Parathyroid adenoma (tissue), 2 donors: ENCODE data around the gene NEGR1.

Experiments used
- H2AFZ ChIP-seq: fragments of 300-600 bp; sonication (generic); one replicate; pipeline ENCODE4 v1.7.0; 2017; ENCODE audit warnings: antibody characterized with exemption, mild to moderate bottlenecking
- H3K27ac ChIP-seq: fragments of 300-600 bp; sonication (generic); one replicate; pipeline ENCODE4 v1.7.0; 2017
- H3K27me3 ChIP-seq: fragments of 300-600 bp; sonication (generic); one replicate; pipeline ENCODE4 v1.7.0; 2017; ENCODE audit warnings: low read length; ENCODE audit not compliant: control insufficient read depth, insufficient read depth
- H3K36me3 ChIP-seq: fragments of 300-600 bp; sonication (generic); one replicate; pipeline ENCODE4 v1.7.0; 2017; ENCODE audit warnings: low read length; ENCODE audit not compliant: control insufficient read depth, insufficient read depth
- H3K4me1 ChIP-seq: fragments of 300-600 bp; sonication (generic); one replicate; pipeline ENCODE4 v1.7.0; 2017; ENCODE audit warnings: control low read depth
- H3K4me2 ChIP-seq: fragments of 300-600 bp; sonication (generic); one replicate; pipeline ENCODE4 v1.7.0; 2017; ENCODE audit warnings: low read length
- H3K4me3 ChIP-seq: fragments of 300-600 bp; sonication (generic); one replicate; pipeline ENCODE4 v1.7.0; 2017; ENCODE audit warnings: low read depth, low read length
- H3K79me2 ChIP-seq: fragments of 300-600 bp; sonication (generic); one replicate; pipeline ENCODE4 v1.7.0; 2017; ENCODE audit warnings: control low read depth
- H3K9ac ChIP-seq: fragments of 300-600 bp; sonication (generic); one replicate; pipeline ENCODE4 v1.7.0; 2017; ENCODE audit warnings: mild to moderate bottlenecking
- H3K9me3 ChIP-seq: fragments of 300-600 bp; sonication (generic); one replicate; pipeline ENCODE4 v1.7.0; 2017; ENCODE audit warnings: low read length; ENCODE audit not compliant: control insufficient read depth
- TF ChIP-seq, protein P1 (sequence below): fragments of 300-600 bp; sonication (generic); IDR thresholded peaks from one replicate; pipeline ENCODE4 v1.7.0; 2017; ENCODE audit warnings: antibody characterized with exemption, mild to moderate bottlenecking
- donor health status: primary hyperparathyroidism.

The NEGR1 gene

DNA sequence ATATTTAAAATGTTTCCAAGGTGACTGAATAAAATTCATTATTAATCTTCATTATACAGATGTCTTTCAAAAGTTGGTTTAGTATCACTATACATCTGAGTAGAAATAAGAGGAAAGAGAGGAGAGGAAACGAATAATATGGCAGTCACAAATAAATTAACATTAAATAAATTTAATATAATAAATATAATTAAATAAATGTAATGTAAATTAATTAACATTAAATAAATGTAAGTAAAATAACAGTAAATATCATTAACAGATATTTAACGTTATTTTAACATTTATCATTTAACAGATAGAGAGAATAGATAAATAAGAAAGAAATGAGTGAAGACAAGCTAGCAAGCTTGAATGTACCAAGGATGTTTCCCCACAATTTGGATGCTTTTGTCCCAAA, 592.7 kb downstream of the NEGR1 start:
- H3K4me2 ChIP-seq, result no peak overlapping the region
- H3K9ac ChIP-seq, result no peak overlapping the region
- H3K4me3 ChIP-seq, result no peak overlapping the region
- H3K4me1 ChIP-seq, result no peaks in the 10 kb centered on the region
- H3K79me2 ChIP-seq, result no peaks in the 10 kb centered on the region
- no peaks in the 10 kb centered on the region for H3K36me3 ChIP-seq
- no peaks in the 10 kb centered on the region for H3K27me3 ChIP-seq
- TF ChIP-seq, protein P1, sequence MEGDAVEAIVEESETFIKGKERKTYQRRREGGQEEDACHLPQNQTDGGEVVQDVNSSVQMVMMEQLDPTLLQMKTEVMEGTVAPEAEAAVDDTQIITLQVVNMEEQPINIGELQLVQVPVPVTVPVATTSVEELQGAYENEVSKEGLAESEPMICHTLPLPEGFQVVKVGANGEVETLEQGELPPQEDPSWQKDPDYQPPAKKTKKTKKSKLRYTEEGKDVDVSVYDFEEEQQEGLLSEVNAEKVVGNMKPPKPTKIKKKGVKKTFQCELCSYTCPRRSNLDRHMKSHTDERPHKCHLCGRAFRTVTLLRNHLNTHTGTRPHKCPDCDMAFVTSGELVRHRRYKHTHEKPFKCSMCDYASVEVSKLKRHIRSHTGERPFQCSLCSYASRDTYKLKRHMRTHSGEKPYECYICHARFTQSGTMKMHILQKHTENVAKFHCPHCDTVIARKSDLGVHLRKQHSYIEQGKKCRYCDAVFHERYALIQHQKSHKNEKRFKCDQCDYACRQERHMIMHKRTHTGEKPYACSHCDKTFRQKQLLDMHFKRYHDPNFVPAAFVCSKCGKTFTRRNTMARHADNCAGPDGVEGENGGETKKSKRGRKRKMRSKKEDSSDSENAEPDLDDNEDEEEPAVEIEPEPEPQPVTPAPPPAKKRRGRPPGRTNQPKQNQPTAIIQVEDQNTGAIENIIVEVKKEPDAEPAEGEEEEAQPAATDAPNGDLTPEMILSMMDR, result no peak
- no peak overlapping the region for H2AFZ ChIP-seq
- no peak overlapping the region for H3K27ac ChIP-seq
- H3K9me3 ChIP-seq, result no peaks in the 10 kb centered on the region

- H3K9me3 ChIP-seq, result no peaks in the 10 kb centered on the region
- no peak overlapping the region for H3K27ac ChIP-seq
- H3K36me3 ChIP-seq, result no peaks in the 10 kb centered on the region
- H2AFZ ChIP-seq, result no peak overlapping the region
- no peak overlapping the region for H3K4me2 ChIP-seq
- no peaks in the 10 kb centered on the region for H3K4me1 ChIP-seq
- H3K4me3 ChIP-seq, result no peak overlapping the region
- H3K79me2 ChIP-seq, result no peaks in the 10 kb centered on the region
- TF ChIP-seq, protein P1, result no peak
- H3K27me3 ChIP-seq, result no peaks in the 10 kb centered on the region
- no peak overlapping the region for H3K9ac ChIP-seq
These were observed 595.0 kb downstream of the NEGR1 start for GRCh38 chr1:71687376-71687775.

- TF ChIP-seq, protein P1, result no peak
These were observed 605.1 kb downstream of the NEGR1 start for GRCh38 chr1:71676979-71677925.

GRCh38 chr1:71668065-71668464, 614.3 kb downstream of the NEGR1 start:
- Histone ChIP-seq H3K9ac (no peak overlapping the region), H3K4me2 (no peak overlapping the region), H3K9me3 (no peaks in the 10 kb centered on the region), H3K36me3 (no peaks in the 10 kb centered on the region), H3K79me2 (no peaks in the 10 kb centered on the region), H3K27me3 (no peaks in the 10 kb centered on the region), H2AFZ (no peak overlapping the region), H3K4me3 (no peak overlapping the region), H3K27ac (no peak overlapping the region), H3K4me1 (no peaks in the 10 kb centered on the region)
- TF ChIP-seq, protein P1, result no peak

More at GRCh38 chr1:71676979-71677925, 605.1 kb downstream of the NEGR1 start:
- Histone ChIP-seq H3K4me1 (no peaks in the 10 kb centered on the region), H2AFZ (no peak overlapping the region), H3K4me2 (no peak overlapping the region), H3K27ac (no peak overlapping the region), H3K79me2 (no peaks in the 10 kb centered on the region), H3K9me3 (no peaks in the 10 kb centered on the region), H3K4me3 (no peak overlapping the region), H3K27me3 (no peaks in the 10 kb centered on the region), H3K9ac (no peak overlapping the region), H3K36me3 (no peaks in the 10 kb centered on the region)

GRCh38 chr1:71667216-71667615, 615.1 kb downstream of the NEGR1 start:
- no peaks in the 10 kb centered on the region for H3K79me2 ChIP-seq
- no peak overlapping the region for H3K4me3 ChIP-seq
- H3K36me3 ChIP-seq, result no peaks in the 10 kb centered on the region
- H3K27me3 ChIP-seq, result no peaks in the 10 kb centered on the region
- H3K4me1 ChIP-seq, result no peaks in the 10 kb centered on the region
- H3K4me2 ChIP-seq, result no peak overlapping the region
- H3K9me3 ChIP-seq, result no peaks in the 10 kb centered on the region
- no peak overlapping the region for H3K9ac ChIP-seq
- no peak overlapping the region for H2AFZ ChIP-seq
- no peak overlapping the region for H3K27ac ChIP-seq
- TF ChIP-seq, protein P1, result no peak
